NCI-H774 (cell line): ENCODE results near the gene TBX4.
"Not testable (repeated sequence)": the region's sequence is repeated elsewhere in the genome, so short reads cannot be mapped to it uniquely, and the experiment has no call there.

ENCODE experiments used
- DNase-seq: peaks from one replicate; lab custom pipeline; 2025; lab: John Stamatoyannopoulos, UW

TBX4 gene

GRCh38 chr17:61498042-61498994 lies 46.1 kb downstream of the TBX4 start:
- no peak for DNase-seq

GRCh38 chr17:61499632-61500031 lies 47.4 kb downstream of the TBX4 start:
- DNase-seq, result no peak

GRCh38 chr17:61500287-61500686 lies 48.1 kb downstream of the TBX4 start:
- no peak for DNase-seq

GRCh38 chr17:61502292-61502691 lies 50.1 kb downstream of the TBX4 start:
- DNase-seq, result no peak

- DNase-seq, result no peak
These were observed 51.7 kb downstream of the TBX4 start for GRCh38 chr17:61503961-61504360.

- DNase-seq, result no peak
These were observed 52.5 kb downstream of the TBX4 start for GRCh38 chr17:61504697-61505096.

GRCh38 chr17:61505846-61506627 lies 53.8 kb downstream of the TBX4 start:
- DNase-seq, result no peak

GRCh38 chr17:61507383-61508066 lies 55.3 kb downstream of the TBX4 start:
- no peak for DNase-seq

GRCh38 chr17:61508912-61509311 lies 56.7 kb downstream of the TBX4 start:
- DNase-seq, result no peak

- not testable (repeated sequence) for DNase-seq
These were observed 57.2 kb downstream of the TBX4 start for GRCh38 chr17:61509454-61509853.

GRCh38 chr17:61510237-61510636 lies 58.0 kb downstream of the TBX4 start:
- no peak for DNase-seq

- DNase-seq, result no peak
These were observed 58.8 kb downstream of the TBX4 start for GRCh38 chr17:61510991-61511390.

GRCh38 chr17:61511480-61512182 lies 59.4 kb downstream of the TBX4 start:
- DNase-seq, result no peak

GRCh38 chr17:61514491-61514890 lies 62.3 kb downstream of the TBX4 start:
- no peak for DNase-seq

GRCh38 chr17:61517265-61517664 lies 65.0 kb downstream of the TBX4 start:
- no peak for DNase-seq

GRCh38 chr17:61517843-61518606 lies 65.8 kb downstream of the TBX4 start:
- no peak for DNase-seq

GRCh38 chr17:61519139-61519538 lies 66.9 kb downstream of the TBX4 start:
- no peak for DNase-seq

- no peak for DNase-seq
These were observed 67.7 kb downstream of the TBX4 start for GRCh38 chr17:61519754-61520440.

GRCh38 chr17:61520897-61521296 lies 68.7 kb downstream of the TBX4 start:
- DNase-seq, result no peak

GRCh38 chr17:61522088-61522487 lies 69.9 kb downstream of the TBX4 start:
- no peak for DNase-seq
